Measurements from ENCODE around the gene LINGO3. TPM values are rescaled to one million over a fixed set of nuclear protein-coding genes. Genes with fewer than 3 reads are reported as not detected.
A peak's percentile ranks its signal among the peaks of the same experiment; 100 is the strongest.

The LINGO3 gene, protein sequence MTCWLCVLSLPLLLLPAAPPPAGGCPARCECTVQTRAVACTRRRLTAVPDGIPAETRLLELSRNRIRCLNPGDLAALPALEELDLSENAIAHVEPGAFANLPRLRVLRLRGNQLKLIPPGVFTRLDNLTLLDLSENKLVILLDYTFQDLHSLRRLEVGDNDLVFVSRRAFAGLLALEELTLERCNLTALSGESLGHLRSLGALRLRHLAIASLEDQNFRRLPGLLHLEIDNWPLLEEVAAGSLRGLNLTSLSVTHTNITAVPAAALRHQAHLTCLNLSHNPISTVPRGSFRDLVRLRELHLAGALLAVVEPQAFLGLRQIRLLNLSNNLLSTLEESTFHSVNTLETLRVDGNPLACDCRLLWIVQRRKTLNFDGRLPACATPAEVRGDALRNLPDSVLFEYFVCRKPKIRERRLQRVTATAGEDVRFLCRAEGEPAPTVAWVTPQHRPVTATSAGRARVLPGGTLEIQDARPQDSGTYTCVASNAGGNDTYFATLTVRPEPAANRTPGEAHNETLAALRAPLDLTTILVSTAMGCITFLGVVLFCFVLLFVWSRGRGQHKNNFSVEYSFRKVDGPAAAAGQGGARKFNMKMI
- total RNA-seq (under 1 TPM; 0.33 to 0.39 TPM), total RNA-seq (0 to 4.3 (median 0.66) reads per million in 172 experiments)
- 9.9 TPM for polyA plus RNA-seq (2013, experiment 1 of 2)
- 7.5 TPM for polyA plus RNA-seq (2013, experiment 2 of 2)

DNA sequence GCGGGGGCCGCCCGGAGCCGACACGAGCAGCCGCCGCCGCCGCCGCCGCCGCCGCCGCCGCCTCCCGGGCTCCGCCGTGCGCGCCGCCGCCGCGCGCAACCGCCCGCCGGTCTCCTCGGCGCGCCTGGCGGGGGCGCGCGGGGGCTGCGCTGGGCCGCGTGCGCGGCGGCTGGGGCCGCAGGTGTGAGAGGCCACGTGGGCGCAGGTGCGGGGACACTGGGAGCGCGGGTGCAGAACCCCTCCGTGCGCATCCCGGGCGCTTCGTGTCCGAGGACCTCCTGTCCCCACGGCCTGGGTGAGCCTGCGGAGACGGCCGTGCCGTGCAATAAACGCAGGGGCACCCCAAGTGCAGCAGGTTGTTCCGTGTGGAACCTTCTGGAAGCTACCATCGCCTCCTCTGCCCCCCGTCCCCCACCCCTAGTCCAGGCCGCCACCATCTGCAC, at the start of gene LINGO3:
Gene LINGO3 (minus strand): TSS at position 41 of the 443 bp plus-strand sequence. CDS start 16,378 bp downstream, outside the sequence.
- Histone ChIP-seq H3K27ac (ENCODE audit: low read depth in 1 of 2, low read length in 2 of 2) (no peak within 1 kb of the TSS), H3K27me3 (ENCODE audit: control insufficient read depth in 1 of 2, insufficient read depth in 2 of 2, low read length in 2 of 2) (peaks cover 57 to 76% of the 10 kb centered on the region in 2 experiments), H3K4me1 (ENCODE audit: insufficient read depth, low read length) (peaks cover 18% of the 10 kb centered on the region), H3K4me3 (ENCODE audit: low read length) (peak within 1 kb of the TSS; percentile 10), H3K36me3 (ENCODE audit: insufficient read depth, low read length) (no peaks in the 10 kb centered on the region), H3K9me3 (ENCODE audit: control insufficient read depth in 1 of 2, insufficient read depth in 1 of 2, low read length in 2 of 2) (peaks cover 0 to 37% of the 10 kb centered on the region in 2 experiments)
- no peaks in the 10 kb centered on the region for H3K36me3 Mint-ChIP-seq (ENCODE audit: low read depth)
- ChIA-PET CTCF (no interaction called here), POLR2A (interaction anchor here (1.0 kb wide), 1 partner anchor 21 kb away, joined by 3 read pairs; no protein-coding TSS in a partner anchor)
- H3K9me3 Mint-ChIP-seq = no peaks in the 10 kb centered on the region
- intact Hi-C loops (cut with DNase I, micrococcal nuclease) = no loop called here
- DNase-seq (peak in 2 of 14 experiments; percentile 54), ATAC-seq (ENCODE audit: poor library complexity) (peak; percentile 32)
- H3K4me3 Mint-ChIP-seq = peak within 1 kb of the TSS; percentile 54
- H3K27ac Mint-ChIP-seq = no peak within 1 kb of the TSS
- peaks cover 6% of the 10 kb centered on the region for H3K4me1 Mint-ChIP-seq (ENCODE audit: low read depth)
- TF ChIP-seq, protein P1, sequence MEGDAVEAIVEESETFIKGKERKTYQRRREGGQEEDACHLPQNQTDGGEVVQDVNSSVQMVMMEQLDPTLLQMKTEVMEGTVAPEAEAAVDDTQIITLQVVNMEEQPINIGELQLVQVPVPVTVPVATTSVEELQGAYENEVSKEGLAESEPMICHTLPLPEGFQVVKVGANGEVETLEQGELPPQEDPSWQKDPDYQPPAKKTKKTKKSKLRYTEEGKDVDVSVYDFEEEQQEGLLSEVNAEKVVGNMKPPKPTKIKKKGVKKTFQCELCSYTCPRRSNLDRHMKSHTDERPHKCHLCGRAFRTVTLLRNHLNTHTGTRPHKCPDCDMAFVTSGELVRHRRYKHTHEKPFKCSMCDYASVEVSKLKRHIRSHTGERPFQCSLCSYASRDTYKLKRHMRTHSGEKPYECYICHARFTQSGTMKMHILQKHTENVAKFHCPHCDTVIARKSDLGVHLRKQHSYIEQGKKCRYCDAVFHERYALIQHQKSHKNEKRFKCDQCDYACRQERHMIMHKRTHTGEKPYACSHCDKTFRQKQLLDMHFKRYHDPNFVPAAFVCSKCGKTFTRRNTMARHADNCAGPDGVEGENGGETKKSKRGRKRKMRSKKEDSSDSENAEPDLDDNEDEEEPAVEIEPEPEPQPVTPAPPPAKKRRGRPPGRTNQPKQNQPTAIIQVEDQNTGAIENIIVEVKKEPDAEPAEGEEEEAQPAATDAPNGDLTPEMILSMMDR (IDR thresholded peaks at IDR 0.05) = no peak
- peaks cover 72% of the 10 kb centered on the region for H3K27me3 Mint-ChIP-seq

DNA sequence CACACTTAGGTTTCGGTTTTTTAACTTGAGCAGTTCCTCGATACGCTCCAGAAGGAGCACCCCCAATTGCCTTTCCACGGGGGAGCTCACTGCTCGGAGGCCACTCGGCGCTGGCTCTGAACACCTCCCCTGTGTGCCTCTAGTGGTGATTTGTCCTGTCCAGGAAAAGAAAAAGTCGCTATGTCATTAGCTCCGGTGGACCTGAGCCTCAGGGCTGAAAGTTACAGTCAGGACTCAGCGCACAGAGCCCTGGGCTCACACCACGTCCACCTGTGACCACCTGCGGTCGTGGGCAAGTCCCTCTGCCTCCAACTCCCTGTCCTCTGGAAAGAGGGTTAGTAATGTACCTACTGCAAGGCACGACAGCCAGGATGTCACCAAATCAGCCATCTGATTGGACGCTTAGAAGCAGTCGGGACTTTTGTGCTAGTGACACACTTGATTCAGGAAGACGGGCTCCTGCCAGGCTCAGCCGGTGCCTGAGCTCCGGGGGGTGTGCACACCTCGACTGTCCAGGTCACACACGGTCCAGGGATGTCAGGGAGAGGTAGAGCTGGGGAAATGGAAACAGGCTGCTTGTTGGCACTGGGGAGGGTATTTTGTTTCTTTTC, 48.2 kb upstream of the LINGO3 start:
- ChIA-PET POLR2A (no interaction called here), CTCF (no interaction called here)
- ATAC-seq (ENCODE audit: poor library complexity) = no peak
- Histone ChIP-seq H3K9me3 (ENCODE audit: control insufficient read depth in 1 of 2, insufficient read depth in 1 of 2, low read length in 2 of 2) (peaks cover 0 to 3% of the 10 kb centered on the region in 2 experiments), H3K4me1 (ENCODE audit: insufficient read depth, low read length) (peaks cover 3% of the 10 kb centered on the region), H3K4me3 (ENCODE audit: low read length) (no peak overlapping the region), H3K27ac (ENCODE audit: low read depth in 1 of 2, low read length in 2 of 2) (no peak overlapping the region), H3K27me3 (ENCODE audit: control insufficient read depth in 1 of 2, insufficient read depth in 2 of 2, low read length in 2 of 2) (peaks cover 0 to 9% of the 10 kb centered on the region in 2 experiments), H3K36me3 (ENCODE audit: insufficient read depth, low read length) (peaks cover 13% of the 10 kb centered on the region)
- H3K9me3 Mint-ChIP-seq = no peaks in the 10 kb centered on the region
- H3K4me3 Mint-ChIP-seq = no peak overlapping the region
- TF ChIP-seq, protein P1 (IDR thresholded peaks at IDR 0.05) = no peak
- H3K27me3 Mint-ChIP-seq = peaks cover 7% of the 10 kb centered on the region
- intact Hi-C loops (cut with DNase I, micrococcal nuclease) = no loop called here
- H3K4me1 Mint-ChIP-seq (ENCODE audit: low read depth) = peaks cover 6% of the 10 kb centered on the region
- H3K36me3 Mint-ChIP-seq (ENCODE audit: low read depth) = no peaks in the 10 kb centered on the region
- DNase-seq = no peak
- no peak overlapping the region for H3K27ac Mint-ChIP-seq

DNA sequence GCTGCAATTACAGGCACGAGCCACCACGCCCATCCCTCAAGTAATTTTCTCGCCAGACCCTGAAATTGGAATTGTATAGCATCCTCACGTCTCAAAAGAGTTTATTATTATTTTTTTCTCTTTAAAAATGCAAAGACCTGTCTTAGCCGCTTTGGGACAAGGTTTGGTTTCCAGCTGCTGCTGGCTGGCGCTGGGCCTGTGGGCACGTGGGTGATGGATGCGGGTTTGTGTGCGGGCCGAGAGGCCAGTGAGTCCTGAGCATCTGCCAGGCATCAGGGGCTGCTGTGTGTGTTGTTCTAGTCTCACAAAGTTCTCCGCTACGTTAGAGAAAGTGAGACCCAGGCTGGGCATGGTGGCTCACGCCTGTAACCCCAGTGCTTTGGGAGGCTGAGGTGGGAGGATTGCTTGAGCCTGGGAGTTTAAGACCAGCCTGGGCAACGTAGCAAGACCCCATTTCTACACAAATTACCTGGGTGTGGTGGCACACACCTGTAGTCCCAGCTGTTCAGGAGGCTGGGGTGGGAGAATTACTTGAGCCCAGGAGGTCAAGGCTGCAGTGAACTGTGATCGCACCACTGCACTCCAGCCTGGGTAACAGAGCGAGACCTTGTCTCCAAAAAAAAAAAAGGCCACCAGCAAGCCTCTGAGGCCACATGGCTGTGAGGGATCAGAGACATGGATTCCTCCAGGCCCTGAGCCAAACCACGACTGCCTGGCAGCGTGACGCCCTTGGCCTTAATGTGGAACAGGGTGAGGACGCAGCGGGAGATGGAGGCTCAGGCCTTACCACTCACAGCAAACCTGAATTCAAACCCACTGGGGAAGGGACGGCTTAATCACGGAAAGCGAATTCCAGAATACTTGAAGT, 47.4 kb upstream of the LINGO3 start:
- H3K4me1 ChIP-seq (ENCODE audit: insufficient read depth, low read length) = peaks cover 3% of the 10 kb centered on the region
- CTCF ChIA-PET = no interaction called here
- H3K36me3 ChIP-seq (ENCODE audit: insufficient read depth, low read length) = peaks cover 17% of the 10 kb centered on the region
- H3K27me3 ChIP-seq (ENCODE audit: control insufficient read depth in 1 of 2, insufficient read depth in 2 of 2, low read length in 2 of 2) = peaks cover 0 to 8% of the 10 kb centered on the region in 2 experiments
- POLR2A ChIA-PET = no interaction called here
- Mint-ChIP-seq H3K4me1 (ENCODE audit: low read depth) (peaks cover 1% of the 10 kb centered on the region), H3K27ac (no peak overlapping the region), H3K4me3 (no peak overlapping the region), H3K27me3 (peaks cover 2% of the 10 kb centered on the region), H3K9me3 (no peaks in the 10 kb centered on the region), H3K36me3 (ENCODE audit: low read depth) (no peaks in the 10 kb centered on the region)
- no peak for ATAC-seq (ENCODE audit: poor library complexity)
- H3K27ac ChIP-seq (ENCODE audit: low read depth in 1 of 2, low read length in 2 of 2) = no peak overlapping the region
- TF ChIP-seq, protein P1 (IDR thresholded peaks at IDR 0.05) = no peak
- no peak overlapping the region for H3K4me3 ChIP-seq (ENCODE audit: low read length)
- intact Hi-C loops (cut with DNase I, micrococcal nuclease) = no loop called here
- H3K9me3 ChIP-seq (ENCODE audit: control insufficient read depth in 1 of 2, insufficient read depth in 1 of 2, low read length in 2 of 2) = peaks cover 0 to 2% of the 10 kb centered on the region in 2 experiments
- no peak for DNase-seq
